ENCODE results near the gene FARS2. TPM values are rescaled to one million over a fixed set of nuclear protein-coding genes. Genes with fewer than 3 reads are reported as not detected.

Gene FARS2
- total and polyA plus RNA-seq, 9 of the 15 experiments (the other 6 are each of a cell fraction or from before 2014, with no cell fraction given): 16.5 to 62.2 (median 27.0) TPM

DNA sequence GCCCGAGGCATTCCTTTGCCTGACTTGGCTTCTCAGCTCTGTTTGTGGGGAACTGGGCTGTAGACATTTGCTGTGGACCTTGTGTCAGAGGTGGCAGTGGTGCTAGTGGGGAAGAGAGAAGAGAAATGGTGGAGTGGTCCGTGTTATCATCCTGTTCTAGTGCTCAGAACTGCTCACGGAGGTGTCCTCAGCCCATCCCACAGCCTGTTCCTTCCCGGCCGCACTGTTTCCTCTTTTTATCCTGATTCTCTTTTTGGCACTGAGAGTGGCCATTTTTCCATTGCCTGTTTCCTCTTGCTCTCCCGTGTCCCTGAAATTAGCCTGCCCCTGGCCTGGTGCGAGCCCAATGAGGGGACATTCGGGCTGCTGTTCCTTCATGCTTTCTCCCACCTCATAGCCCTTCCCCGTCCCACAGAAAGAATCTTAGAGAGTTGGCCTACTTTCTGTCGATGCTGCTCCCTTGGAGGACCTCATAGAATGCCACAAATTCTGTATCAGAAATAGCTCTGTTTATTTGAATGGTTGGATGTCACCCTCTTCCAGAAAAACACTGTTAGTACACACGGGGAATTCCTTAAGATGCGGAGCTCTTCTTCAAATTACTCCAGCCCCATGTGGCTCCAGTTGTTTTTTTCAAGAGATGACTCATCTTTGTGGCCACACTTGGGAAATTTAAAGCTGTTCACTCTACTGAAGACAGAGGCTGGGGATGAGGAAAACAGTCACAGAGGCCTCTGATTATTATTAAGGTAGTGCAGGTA, 26.1 kb downstream of the FARS2 start:
- H3K27me3 ChIP-seq (ENCODE audit: control insufficient read depth in 2 of 2, insufficient read depth in 2 of 2, low read length in 2 of 2): no peaks in the 10 kb centered on the region
- no TSS peak for BruUV-seq (replicated peaks)

More for the DNA sequence above, 26.1 kb downstream of the FARS2 start:
- DNase-seq (ENCODE audit: extremely low read depth in 1 of 4, low spot score in 3 of 4) (no peak), ATAC-seq (0 out of 3 replicates have a peak, but pooled peaks have one; percentile 16), FAIRE-seq (peak; percentile 52)
- 0 out of 2 replicates have a peak, but pooled peaks cover 3% of the 10 kb centered on the region for H4K20me1 ChIP-seq (replicated peaks; ENCODE audit: control insufficient read depth, insufficient read depth, low read length)
- TF ChIP-seq ZNF384 (IDR thresholded peaks at IDR 0.05; ENCODE audit: low read depth, low read length) (peak; percentile 85), RAD21 (CRISPR knock-in tag; conservative IDR thresholded peaks at IDR 0.05 in 1 of 2, IDR thresholded peaks at IDR 0.05 in 1 of 2) (no peak), CHD4 (IDR thresholded peaks at IDR 0.05; ENCODE audit: insufficient read depth, insufficient replicate concordance, low read depth, low read length, poor library complexity, severe bottlenecking) (no peak), JUND (IDR thresholded peaks at IDR 0.05; ENCODE audit: borderline replicate concordance, low read depth, low read length) (peak; percentile 93), JUND (tag; IDR thresholded peaks at IDR 0.05; ENCODE audit: borderline replicate concordance, low read depth, low read length) (peak; percentile 92), JUN (IDR thresholded peaks at IDR 0.05; ENCODE audit: borderline replicate concordance, low read depth, low read length) (peak; percentile 81), JUN (CRISPR knock-in tag; IDR thresholded peaks at IDR 0.05; ENCODE audit: borderline replicate concordance) (no peak), ARID1B (IDR thresholded peaks at IDR 0.05) (0 out of 2 replicates have a peak, but pooled peaks have one; percentile 30), ZNF212 (CRISPR knock-in tag; IDR thresholded peaks at IDR 0.05) (no peak), L3MBTL2 (IDR thresholded peaks at IDR 0.05) (peak; percentile 53; the same call in 1 of the 2 replicates), SMAD4 (CRISPR knock-in tag; conservative IDR thresholded peaks at IDR 0.05) (0 out of 2 replicates have a peak, but pooled peaks have one; percentile 23), JUNB (CRISPR knock-in tag; conservative IDR thresholded peaks at IDR 0.05) (0 out of 2 replicates have a peak, but pooled peaks have one; percentile 11), FOSL1 (tag; conservative IDR thresholded peaks at IDR 0.05) (peak; percentile 97), ZFX (CRISPR knock-in tag; IDR thresholded peaks at IDR 0.05) (peak; percentile 23; the same call in 1 of the 2 replicates)
- TF ChIP-seq, protein P1, sequence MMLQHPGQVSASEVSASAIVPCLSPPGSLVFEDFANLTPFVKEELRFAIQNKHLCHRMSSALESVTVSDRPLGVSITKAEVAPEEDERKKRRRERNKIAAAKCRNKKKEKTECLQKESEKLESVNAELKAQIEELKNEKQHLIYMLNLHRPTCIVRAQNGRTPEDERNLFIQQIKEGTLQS (IDR thresholded peaks at IDR 0.05): peak; percentile 90
- TF ChIP-seq, protein P1 (CRISPR knock-in tag; conservative IDR thresholded peaks at IDR 0.05): no peak
- TF ChIP-seq, protein P2, sequence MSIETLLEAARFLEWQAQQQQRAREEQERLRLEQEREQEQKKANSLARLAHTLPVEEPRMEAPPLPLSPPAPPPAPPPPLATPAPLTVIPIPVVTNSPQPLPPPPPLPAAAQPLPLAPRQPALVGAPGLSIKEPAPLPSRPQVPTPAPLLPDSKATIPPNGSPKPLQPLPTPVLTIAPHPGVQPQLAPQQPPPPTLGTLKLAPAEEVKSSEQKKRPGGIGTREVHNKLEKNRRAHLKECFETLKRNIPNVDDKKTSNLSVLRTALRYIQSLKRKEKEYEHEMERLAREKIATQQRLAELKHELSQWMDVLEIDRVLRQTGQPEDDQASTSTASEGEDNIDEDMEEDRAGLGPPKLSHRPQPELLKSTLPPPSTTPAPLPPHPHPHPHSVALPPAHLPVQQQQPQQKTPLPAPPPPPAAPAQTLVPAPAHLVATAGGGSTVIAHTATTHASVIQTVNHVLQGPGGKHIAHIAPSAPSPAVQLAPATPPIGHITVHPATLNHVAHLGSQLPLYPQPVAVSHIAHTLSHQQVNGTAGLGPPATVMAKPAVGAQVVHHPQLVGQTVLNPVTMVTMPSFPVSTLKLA (conservative IDR thresholded peaks at IDR 0.05): 0 out of 4 replicates have a peak, but pooled peaks of 1 of the 2 experiments have one; percentile 25
- no peaks in the 10 kb centered on the region for H3K9me3 ChIP-seq (replicated peaks; ENCODE audit: control insufficient read depth, insufficient read depth, low read depth, low read length)
- H3K9me1 ChIP-seq (ENCODE audit: control insufficient read depth, insufficient read depth, low read length): no peaks in the 10 kb centered on the region
- no peaks in the 10 kb centered on the region; the same call in 2 of the 3 replicates for H3K36me3 ChIP-seq (ENCODE audit: control insufficient read depth, insufficient read depth, low read length)
- no peak overlapping the region for H3K4me2 ChIP-seq (ENCODE audit: insufficient read depth, low read length)
- POLR2A ChIA-PET: interaction anchor here (0.6 to 1.6 kb wide), 7 partner anchors 11 to 229 kb away, joined by 3 to 5 read pairs (median 3); no protein-coding TSS in a partner anchor
- peaks cover 11 to 16% of the 10 kb centered on the region in 2 experiments; a peak in 3 of 5 replicates for H3K4me1 ChIP-seq (replicated peaks in 1 of 2; ENCODE audit: control insufficient read depth in 2 of 2, insufficient read depth in 2 of 2, low read length in 2 of 2)
- H3K9ac ChIP-seq (ENCODE audit: insufficient read depth in 1 of 2, low read depth in 2 of 2, low read length in 2 of 2): peak overlapping the region in 1 of 2 experiments; percentile 14; a peak in 1 of 4 replicates
- peaks cover 8% of the 10 kb centered on the region; the same call in 1 of the 3 replicates for H3K79me2 ChIP-seq (ENCODE audit: control insufficient read depth, insufficient read depth, low read length)
- in situ Hi-C loops (cut with MboI) (no loop called here), intact Hi-C loops (cut with micrococcal nuclease) (no loop called here)
- no peak overlapping the region for H3K4me3 ChIP-seq
- WGBS (ENCODE audit: insufficient coverage, low coverage, missing lambda C conversion rate): 54% methylated on average over 12 of the region's 12 CpGs
- H2AFZ ChIP-seq (ENCODE audit: low read depth, low read length): no peak overlapping the region
- CTCF ChIA-PET (ENCODE audit: low intra/inter-chr PET ratio): no interaction called here
- H3K27ac ChIP-seq (ENCODE audit: extremely low read depth, low read depth, low read length): no peak overlapping the region
